ENCODE data around the gene TYMS. TPM values are rescaled to one million over a fixed set of nuclear protein-coding genes. Genes with fewer than 3 reads are reported as not detected.

TYMS gene
- total and polyA plus RNA-seq, 10 of the 15 experiments (the other 5 are each of a cell fraction or from before 2014, with no cell fraction given) = 34.8 to 524 (median 219) TPM

DNA sequence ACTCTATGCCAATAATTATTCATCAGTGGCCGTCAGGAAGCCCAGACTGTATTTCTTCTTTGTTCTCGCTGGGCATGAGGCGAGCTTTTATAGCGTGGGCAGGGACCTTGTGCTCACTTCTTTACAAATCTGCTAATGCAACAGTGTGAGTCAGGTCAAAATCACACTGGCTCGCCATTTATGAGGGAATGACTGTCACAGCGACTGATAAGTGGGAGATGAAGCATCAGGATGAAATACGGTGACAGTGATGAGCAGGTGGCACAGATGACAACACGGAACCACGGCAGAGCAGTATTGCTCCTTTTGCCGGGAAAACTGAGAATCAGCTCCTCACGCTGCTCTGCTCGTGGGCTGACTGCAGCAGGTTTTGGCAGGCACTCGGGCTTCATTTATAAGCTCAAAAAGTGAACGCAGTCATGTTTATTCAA lies 20.5 kb downstream of the TYMS start:
- in situ Hi-C loops (cut with MboI) = no loop called here
- Histone ChIP-seq H4K20me1 (ENCODE audit: control insufficient read depth, insufficient read depth) (no peaks in the 10 kb centered on the region), H2AFZ (ENCODE audit: control insufficient read depth, low read depth, low read length) (no peak overlapping the region), H3K9me3 (replicated peaks; ENCODE audit: control insufficient read depth, insufficient read depth, low read length) (no peaks in the 10 kb centered on the region), H3K9ac (ENCODE audit: control insufficient read depth, insufficient read depth, low read length) (no peak overlapping the region), H3K4me3 (no peak overlapping the region), H3K4me2 (ENCODE audit: control insufficient read depth, insufficient read depth) (no peak overlapping the region), H3K27ac (ENCODE audit: control insufficient read depth, insufficient read depth) (no peak overlapping the region), H3K79me2 (ENCODE audit: control insufficient read depth, insufficient read depth, low read length) (no peaks in the 10 kb centered on the region), H3K36me3 (ENCODE audit: control insufficient read depth in 2 of 2, insufficient read depth in 2 of 2, low read length in 1 of 2) (peaks cover 0 to 15% of the 10 kb centered on the region in 2 experiments; a peak in 3 of 4 replicates), H3K27me3 (replicated peaks in 1 of 2; ENCODE audit: control insufficient read depth in 2 of 2, insufficient read depth in 2 of 2, low read length in 1 of 2) (no peaks in the 10 kb centered on the region), H3K4me1 (ENCODE audit: control insufficient read depth, insufficient read depth, low read length) (no peaks in the 10 kb centered on the region)
- ChIA-PET POLR2A (no interaction called here), SMC1A (ENCODE audit: uncharacterized antibody, unreplicated experiment) (interaction anchor here (0.6 to 1.5 kb wide), 2 partner anchors 52 to 1407 kb away, joined by 3 to 4 read pairs; no protein-coding TSS in a partner anchor), RAD21 (ENCODE audit: unreplicated experiment) (no interaction called here), CTCF (interaction anchor here (0.7 to 1.5 kb wide), 2 partner anchors 146 to 152 kb away, joined by 3 to 4 read pairs; no protein-coding TSS in a partner anchor)
- FAIRE-seq = no peak
- no peak for DNase-seq (ENCODE audit: low read depth, low spot score)
- intact Hi-C loops (cut with micrococcal nuclease; ENCODE audit: unreplicated experiment) = loop anchor here (5.0 kb wide), 1 partner anchor 56 kb away; no protein-coding TSS in a partner anchor
- no peak for ATAC-seq
- no TSS peak for BruUV-seq (replicated peaks)
- WGBS (ENCODE audit: insufficient coverage, insufficient replicate concordance, low lambda C conversion rate, missing lambda C conversion rate) = 88% methylated on average over 14 of the region's 14 CpGs
- TF ChIP-seq POLR2A (IDR thresholded peaks at IDR 0.05; ENCODE audit: low read depth, low read length) (0 out of 2 replicates have a peak, but pooled peaks have one; percentile 16), MYB (IDR thresholded peaks at IDR 0.05; ENCODE audit: borderline replicate concordance, low read depth, low read length) (no peak)
- TF ChIP-seq, protein P1, sequence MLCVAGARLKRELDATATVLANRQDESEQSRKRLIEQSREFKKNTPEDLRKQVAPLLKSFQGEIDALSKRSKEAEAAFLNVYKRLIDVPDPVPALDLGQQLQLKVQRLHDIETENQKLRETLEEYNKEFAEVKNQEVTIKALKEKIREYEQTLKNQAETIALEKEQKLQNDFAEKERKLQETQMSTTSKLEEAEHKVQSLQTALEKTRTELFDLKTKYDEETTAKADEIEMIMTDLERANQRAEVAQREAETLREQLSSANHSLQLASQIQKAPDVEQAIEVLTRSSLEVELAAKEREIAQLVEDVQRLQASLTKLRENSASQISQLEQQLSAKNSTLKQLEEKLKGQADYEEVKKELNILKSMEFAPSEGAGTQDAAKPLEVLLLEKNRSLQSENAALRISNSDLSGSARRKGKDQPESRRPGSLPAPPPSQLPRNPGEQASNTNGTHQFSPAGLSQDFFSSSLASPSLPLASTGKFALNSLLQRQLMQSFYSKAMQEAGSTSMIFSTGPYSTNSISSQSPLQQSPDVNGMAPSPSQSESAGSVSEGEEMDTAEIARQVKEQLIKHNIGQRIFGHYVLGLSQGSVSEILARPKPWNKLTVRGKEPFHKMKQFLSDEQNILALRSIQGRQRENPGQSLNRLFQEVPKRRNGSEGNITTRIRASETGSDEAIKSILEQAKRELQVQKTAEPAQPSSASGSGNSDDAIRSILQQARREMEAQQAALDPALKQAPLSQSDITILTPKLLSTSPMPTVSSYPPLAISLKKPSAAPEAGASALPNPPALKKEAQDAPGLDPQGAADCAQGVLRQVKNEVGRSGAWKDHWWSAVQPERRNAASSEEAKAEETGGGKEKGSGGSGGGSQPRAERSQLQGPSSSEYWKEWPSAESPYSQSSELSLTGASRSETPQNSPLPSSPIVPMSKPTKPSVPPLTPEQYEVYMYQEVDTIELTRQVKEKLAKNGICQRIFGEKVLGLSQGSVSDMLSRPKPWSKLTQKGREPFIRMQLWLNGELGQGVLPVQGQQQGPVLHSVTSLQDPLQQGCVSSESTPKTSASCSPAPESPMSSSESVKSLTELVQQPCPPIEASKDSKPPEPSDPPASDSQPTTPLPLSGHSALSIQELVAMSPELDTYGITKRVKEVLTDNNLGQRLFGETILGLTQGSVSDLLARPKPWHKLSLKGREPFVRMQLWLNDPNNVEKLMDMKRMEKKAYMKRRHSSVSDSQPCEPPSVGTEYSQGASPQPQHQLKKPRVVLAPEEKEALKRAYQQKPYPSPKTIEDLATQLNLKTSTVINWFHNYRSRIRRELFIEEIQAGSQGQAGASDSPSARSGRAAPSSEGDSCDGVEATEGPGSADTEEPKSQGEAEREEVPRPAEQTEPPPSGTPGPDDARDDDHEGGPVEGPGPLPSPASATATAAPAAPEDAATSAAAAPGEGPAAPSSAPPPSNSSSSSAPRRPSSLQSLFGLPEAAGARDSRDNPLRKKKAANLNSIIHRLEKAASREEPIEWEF (IDR thresholded peaks at IDR 0.05; ENCODE audit: insufficient replicate concordance, low read depth, low read length) = no peak

All from GM12878 (cell line).